Astrocyte (in vitro differentiated cells and primary cell): ENCODE measurements around the gene HTRA2.

Experiments used
- EZH2 ChIP-seq: IDR thresholded peaks from 2 replicates; pipeline ENCODE4 v1.6.1; 2012; ENCODE audit warnings: mild to moderate bottlenecking, low read length, inconsistent platforms; ENCODE audit not compliant: insufficient read depth
- TF ChIP-seq, protein P1 (sequence below): IDR thresholded peaks from 2 replicates; pipeline ENCODE4 v1.5.1; 2011; ENCODE audit warnings: low read depth, mild to moderate bottlenecking, inconsistent platforms, low read length, moderate library complexity; ENCODE audit not compliant: insufficient read depth

DNA sequence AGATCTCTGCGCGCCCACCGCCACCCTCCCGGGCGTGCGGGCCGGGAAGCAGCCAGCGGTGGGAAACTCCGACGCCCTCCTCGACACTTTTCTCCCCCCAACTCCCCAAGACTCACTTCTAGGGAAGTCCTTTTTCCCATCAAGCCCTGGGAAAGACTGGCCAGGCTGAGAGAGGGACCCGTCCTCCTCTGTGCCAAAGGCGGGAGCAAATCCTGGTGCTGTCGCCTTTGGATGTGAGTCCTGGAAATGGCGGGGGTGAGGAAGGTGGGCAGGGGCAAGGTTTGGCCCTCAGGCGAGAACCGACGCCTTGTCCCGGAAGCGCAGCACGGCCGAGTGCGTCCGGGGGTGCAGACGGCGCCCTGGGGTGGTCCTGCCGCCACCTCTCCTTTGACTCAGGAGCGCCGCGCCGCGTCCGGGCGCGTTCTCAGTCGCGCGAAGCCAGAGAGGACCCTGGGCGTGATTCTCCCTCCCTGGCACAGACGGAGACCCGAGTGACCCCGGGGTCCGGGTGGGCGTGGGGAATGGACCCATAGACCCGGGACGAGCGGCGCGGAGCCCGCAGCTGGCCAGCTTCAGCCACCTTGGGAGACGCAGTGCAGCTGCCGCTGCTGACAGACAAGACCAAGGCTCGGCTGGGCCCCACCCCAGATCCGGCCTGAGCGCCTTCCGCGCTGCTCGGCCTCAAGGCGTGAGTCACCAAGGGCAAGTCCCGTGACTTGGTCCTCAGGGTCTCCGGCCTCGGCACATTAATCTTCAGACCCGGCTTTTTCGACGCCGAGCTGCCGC is 26.8 kb upstream of the HTRA2 start:
- TF ChIP-seq, protein P1, sequence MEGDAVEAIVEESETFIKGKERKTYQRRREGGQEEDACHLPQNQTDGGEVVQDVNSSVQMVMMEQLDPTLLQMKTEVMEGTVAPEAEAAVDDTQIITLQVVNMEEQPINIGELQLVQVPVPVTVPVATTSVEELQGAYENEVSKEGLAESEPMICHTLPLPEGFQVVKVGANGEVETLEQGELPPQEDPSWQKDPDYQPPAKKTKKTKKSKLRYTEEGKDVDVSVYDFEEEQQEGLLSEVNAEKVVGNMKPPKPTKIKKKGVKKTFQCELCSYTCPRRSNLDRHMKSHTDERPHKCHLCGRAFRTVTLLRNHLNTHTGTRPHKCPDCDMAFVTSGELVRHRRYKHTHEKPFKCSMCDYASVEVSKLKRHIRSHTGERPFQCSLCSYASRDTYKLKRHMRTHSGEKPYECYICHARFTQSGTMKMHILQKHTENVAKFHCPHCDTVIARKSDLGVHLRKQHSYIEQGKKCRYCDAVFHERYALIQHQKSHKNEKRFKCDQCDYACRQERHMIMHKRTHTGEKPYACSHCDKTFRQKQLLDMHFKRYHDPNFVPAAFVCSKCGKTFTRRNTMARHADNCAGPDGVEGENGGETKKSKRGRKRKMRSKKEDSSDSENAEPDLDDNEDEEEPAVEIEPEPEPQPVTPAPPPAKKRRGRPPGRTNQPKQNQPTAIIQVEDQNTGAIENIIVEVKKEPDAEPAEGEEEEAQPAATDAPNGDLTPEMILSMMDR, result no peak
- TF ChIP-seq EZH2, result no peak
